ENCODE measurements around the gene WNT7A. TPM values are rescaled to one million over a fixed set of nuclear protein-coding genes. Genes with fewer than 3 reads are reported as not detected.

Gene WNT7A
- total and polyA plus RNA-seq, 2 donors (not counting 1 experiment from before 2014, with no cell fraction given) = not detected

- Histone ChIP-seq H3K27me3 (replicated peaks in 1 of 4; ENCODE audit: control extremely low read depth in 1 of 4, control insufficient read depth in 3 of 4, insufficient read depth in 4 of 4, low read length in 3 of 4) (no peaks in the 10 kb centered on the region), H3K27ac (ENCODE audit: low read length in 2 of 2) (no peak overlapping the region), H3K9me3 (ENCODE audit: control extremely low read depth in 1 of 3, control insufficient read depth in 2 of 3, insufficient read depth in 1 of 3, low read length in 2 of 3) (peaks cover 0 to 11% (median 0%) of the 10 kb centered on the region in 3 donors), H3K9ac (ENCODE audit: low read length) (no peak overlapping the region), H3K4me1 (ENCODE audit: control insufficient read depth in 2 of 2, insufficient read depth in 2 of 2, low read length in 2 of 2) (no peaks in the 10 kb centered on the region), H3K4me2 (replicated peaks; ENCODE audit: low read depth, low read length, poor library complexity, severe bottlenecking) (no peak overlapping the region), H3K4me3 (ENCODE audit: control extremely low read depth in 1 of 5, extremely low read depth in 1 of 5, insufficient read depth in 1 of 5, low read depth in 2 of 5, low read length in 4 of 5) (no peak overlapping the region), H3K79me2 (ENCODE audit: control insufficient read depth, insufficient read depth, low read length) (no peaks in the 10 kb centered on the region), H4K20me1 (ENCODE audit: control insufficient read depth, insufficient read depth, low read length, poor library complexity, severe bottlenecking) (no peaks in the 10 kb centered on the region), H2AFZ (ENCODE audit: insufficient read depth, low read depth, low read length, poor library complexity, severe bottlenecking) (no peak overlapping the region), H3K36me3 (replicated peaks in 1 of 2; ENCODE audit: control extremely low read depth in 1 of 2, control insufficient read depth in 1 of 2, extremely low read depth in 1 of 2, insufficient read depth in 2 of 2, low read length in 1 of 2) (no peaks in the 10 kb centered on the region)
- ChIA-PET CTCF (no interaction called here), POLR2A (no interaction called here)
- whole genome bisulfite sequencing (ENCODE audit: insufficient coverage) = 78% methylated on average over 6 of the region's 8 CpGs
- Mint-ChIP-seq H3K4me3 (no peak overlapping the region), H3K27me3 (peaks cover 11% of the 10 kb centered on the region), H3K4me1 (no peaks in the 10 kb centered on the region), H3K27ac (no peak overlapping the region), H3K9me3 (ENCODE audit: insufficient read depth) (no peaks in the 10 kb centered on the region)
- intact Hi-C loops (cut with micrococcal nuclease) = no loop called here
- no peak for TF ChIP-seq EZH2 (IDR thresholded peaks at IDR 0.05; ENCODE audit: borderline replicate concordance, insufficient read depth, low read depth, low read length, poor library complexity, severe bottlenecking)
- TF ChIP-seq CTCF (IDR thresholded peaks at IDR 0.05) = no peak
- ATAC-seq (ENCODE audit: low read depth) (no peak), DNase-seq (no peak)
These were observed 55.2 kb downstream of the WNT7A start for GRCh38 chr3:13824521-13825310.

GRCh38 chr3:13823692-13824091 is 56.2 kb downstream of the WNT7A start:
- Histone ChIP-seq H3K27ac (ENCODE audit: low read length in 2 of 2) (no peak overlapping the region), H3K36me3 (replicated peaks in 1 of 2; ENCODE audit: control extremely low read depth in 1 of 2, control insufficient read depth in 1 of 2, extremely low read depth in 1 of 2, insufficient read depth in 2 of 2, low read length in 1 of 2) (no peaks in the 10 kb centered on the region), H3K9me3 (ENCODE audit: control extremely low read depth in 1 of 3, control insufficient read depth in 2 of 3, insufficient read depth in 1 of 3, low read length in 2 of 3) (peaks cover 0 to 16% (median 0%) of the 10 kb centered on the region in 3 donors), H3K4me1 (ENCODE audit: control insufficient read depth in 2 of 2, insufficient read depth in 2 of 2, low read length in 2 of 2) (no peaks in the 10 kb centered on the region), H3K27me3 (replicated peaks in 1 of 4; ENCODE audit: control extremely low read depth in 1 of 4, control insufficient read depth in 3 of 4, insufficient read depth in 4 of 4, low read length in 3 of 4) (no peaks in the 10 kb centered on the region), H3K4me2 (replicated peaks; ENCODE audit: low read depth, low read length, poor library complexity, severe bottlenecking) (no peak overlapping the region), H4K20me1 (ENCODE audit: control insufficient read depth, insufficient read depth, low read length, poor library complexity, severe bottlenecking) (no peaks in the 10 kb centered on the region), H3K79me2 (ENCODE audit: control insufficient read depth, insufficient read depth, low read length) (no peaks in the 10 kb centered on the region), H2AFZ (ENCODE audit: insufficient read depth, low read depth, low read length, poor library complexity, severe bottlenecking) (no peak overlapping the region), H3K9ac (ENCODE audit: low read length) (no peak overlapping the region), H3K4me3 (ENCODE audit: control extremely low read depth in 1 of 5, extremely low read depth in 1 of 5, insufficient read depth in 1 of 5, low read depth in 2 of 5, low read length in 4 of 5) (no peak overlapping the region)
- CTCF ChIA-PET = no interaction called here
- 94% methylated on average over 3 of the region's 3 CpGs for WGBS (ENCODE audit: insufficient coverage)
- Mint-ChIP-seq H3K9me3 (ENCODE audit: insufficient read depth) (no peaks in the 10 kb centered on the region), H3K27me3 (peaks cover 14% of the 10 kb centered on the region), H3K4me3 (no peak overlapping the region), H3K4me1 (no peaks in the 10 kb centered on the region), H3K27ac (no peak overlapping the region)
- POLR2A ChIA-PET = no interaction called here
- intact Hi-C loops (cut with micrococcal nuclease) = no loop called here
- ATAC-seq (ENCODE audit: low read depth) (no peak), DNase-seq (no peak)
- no peak for TF ChIP-seq CTCF (IDR thresholded peaks at IDR 0.05)
- TF ChIP-seq EZH2 (IDR thresholded peaks at IDR 0.05; ENCODE audit: borderline replicate concordance, insufficient read depth, low read depth, low read length, poor library complexity, severe bottlenecking) = no peak

Measured in B cell (primary cell).